ENCODE measurements around the gene CREG1.

The CREG1 gene

GRCh38 chr1:167551362-167551761, 2.2 kb downstream of the CREG1 start:
- Histone ChIP-seq H3K36me3 (ENCODE audit: insufficient read depth, low read length) (no peaks in the 10 kb centered on the region), H3K4me1 (ENCODE audit: insufficient read depth, low read length) (0 out of 2 replicates have a peak, but pooled peaks cover 3% of the 10 kb centered on the region), H3K9me3 (ENCODE audit: control insufficient read depth, insufficient read depth, low read length) (no peaks in the 10 kb centered on the region), H3K9ac (ENCODE audit: low read depth, low read length) (no peak overlapping the region)

GRCh38 chr1:167548059-167548932, 5.3 kb downstream of the CREG1 start:
- H3K36me3 ChIP-seq (ENCODE audit: insufficient read depth, low read length): no peaks in the 10 kb centered on the region
- no peaks in the 10 kb centered on the region for H3K4me1 ChIP-seq (ENCODE audit: insufficient read depth, low read length)
- no peak overlapping the region for H3K9ac ChIP-seq (ENCODE audit: low read depth, low read length)
- H3K9me3 ChIP-seq (ENCODE audit: control insufficient read depth, insufficient read depth, low read length): no peaks in the 10 kb centered on the region

DNA sequence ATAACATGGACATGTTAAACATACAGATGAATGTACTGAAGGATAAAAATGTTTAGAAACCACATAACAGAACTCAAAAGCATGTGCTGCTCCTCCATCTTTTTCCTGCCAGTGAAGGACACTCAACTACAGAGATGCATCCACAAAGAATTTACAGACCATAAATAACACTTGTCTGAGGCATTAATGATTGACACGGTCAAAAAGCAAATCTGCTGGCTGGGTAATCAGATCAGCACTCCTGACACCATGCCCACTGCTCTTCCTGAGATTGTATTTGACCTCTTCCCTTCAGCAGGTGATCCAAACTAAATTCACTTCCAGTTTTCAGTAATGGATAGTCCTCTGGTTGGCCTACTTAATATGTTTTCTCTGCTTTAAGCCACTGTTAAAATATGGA, 6.6 kb downstream of the CREG1 start:
- Histone ChIP-seq H3K9ac (ENCODE audit: low read depth, low read length) (no peak overlapping the region), H3K4me1 (ENCODE audit: insufficient read depth, low read length) (no peaks in the 10 kb centered on the region), H3K36me3 (ENCODE audit: insufficient read depth, low read length) (no peaks in the 10 kb centered on the region), H3K9me3 (ENCODE audit: control insufficient read depth, insufficient read depth, low read length) (no peaks in the 10 kb centered on the region)

DNA sequence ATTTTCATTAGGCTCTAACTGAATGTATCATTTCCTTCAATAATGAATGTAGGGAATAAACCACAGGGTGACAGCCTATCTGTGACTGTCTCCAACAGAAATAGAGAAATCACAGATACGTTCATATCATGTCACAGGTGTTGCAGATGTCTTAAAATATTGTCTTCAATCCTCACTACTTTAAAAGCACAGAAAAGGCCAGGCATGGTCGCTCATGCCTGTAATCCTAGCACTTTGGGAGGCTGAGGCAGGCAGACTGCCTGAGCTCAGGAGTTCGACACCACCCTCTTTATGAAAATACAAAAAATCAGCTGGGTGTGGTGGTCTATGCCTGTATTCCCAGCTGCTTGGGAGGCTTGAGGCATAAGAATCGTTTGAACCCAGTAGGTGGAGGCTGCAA, 8.2 kb downstream of the CREG1 start:
- no peaks in the 10 kb centered on the region for H3K4me1 ChIP-seq (ENCODE audit: insufficient read depth, low read length)
- H3K36me3 ChIP-seq (ENCODE audit: insufficient read depth, low read length): no peaks in the 10 kb centered on the region
- H3K9me3 ChIP-seq (ENCODE audit: control insufficient read depth, insufficient read depth, low read length): no peaks in the 10 kb centered on the region
- H3K9ac ChIP-seq (ENCODE audit: low read depth, low read length): no peak overlapping the region

- Histone ChIP-seq H3K9ac (ENCODE audit: low read depth, low read length) (no peak overlapping the region), H3K4me1 (ENCODE audit: insufficient read depth, low read length) (no peaks in the 10 kb centered on the region), H3K9me3 (ENCODE audit: control insufficient read depth, insufficient read depth, low read length) (no peaks in the 10 kb centered on the region), H3K36me3 (ENCODE audit: insufficient read depth, low read length) (no peaks in the 10 kb centered on the region)
These were observed 9.0 kb downstream of the CREG1 start for GRCh38 chr1:167544447-167545093.

DNA sequence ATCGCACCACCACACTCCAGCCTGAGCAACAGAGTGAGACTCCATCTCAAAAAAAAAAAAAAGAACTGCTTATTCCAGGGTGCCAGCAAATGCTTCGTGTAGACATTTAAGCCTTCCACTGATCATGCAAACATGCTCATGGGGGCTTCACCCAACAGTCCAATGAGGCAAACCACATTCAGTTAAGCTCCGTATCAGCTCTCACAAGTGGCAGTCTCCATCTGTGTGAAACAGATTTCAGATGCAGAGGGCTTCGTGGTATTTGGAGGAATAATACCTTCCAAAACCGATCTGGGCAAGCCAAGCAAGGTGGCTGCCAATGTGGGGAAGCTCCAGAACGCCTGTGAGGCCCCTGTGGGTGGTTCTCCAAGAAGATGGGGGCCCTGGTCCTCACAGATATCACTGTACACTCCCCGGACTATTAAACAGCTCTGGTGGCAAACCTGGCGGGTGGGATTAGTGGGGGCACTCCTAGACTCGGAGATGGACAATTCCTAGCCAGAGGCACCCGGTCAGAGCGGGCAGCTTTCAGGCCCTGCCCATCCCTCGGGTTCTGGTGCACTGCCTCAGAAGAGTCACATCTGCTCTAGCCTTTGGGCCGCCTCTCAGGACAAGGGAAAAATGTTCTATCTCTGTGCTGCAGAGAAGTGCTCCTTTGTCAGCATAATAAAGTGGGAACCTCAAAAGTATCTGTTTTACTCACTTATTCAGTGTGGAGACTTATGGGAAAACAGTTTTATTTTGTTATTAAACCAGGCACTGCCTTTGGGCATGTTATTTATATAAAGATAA, 10.2 kb downstream of the CREG1 start:
- H3K36me3 ChIP-seq (ENCODE audit: insufficient read depth, low read length): no peaks in the 10 kb centered on the region
- peaks cover 7% of the 10 kb centered on the region; the same call in 1 of the 2 replicates for H3K4me1 ChIP-seq (ENCODE audit: insufficient read depth, low read length)
- H3K9me3 ChIP-seq (ENCODE audit: control insufficient read depth, insufficient read depth, low read length): no peaks in the 10 kb centered on the region
- H3K9ac ChIP-seq (ENCODE audit: low read depth, low read length): no peak overlapping the region

DNA sequence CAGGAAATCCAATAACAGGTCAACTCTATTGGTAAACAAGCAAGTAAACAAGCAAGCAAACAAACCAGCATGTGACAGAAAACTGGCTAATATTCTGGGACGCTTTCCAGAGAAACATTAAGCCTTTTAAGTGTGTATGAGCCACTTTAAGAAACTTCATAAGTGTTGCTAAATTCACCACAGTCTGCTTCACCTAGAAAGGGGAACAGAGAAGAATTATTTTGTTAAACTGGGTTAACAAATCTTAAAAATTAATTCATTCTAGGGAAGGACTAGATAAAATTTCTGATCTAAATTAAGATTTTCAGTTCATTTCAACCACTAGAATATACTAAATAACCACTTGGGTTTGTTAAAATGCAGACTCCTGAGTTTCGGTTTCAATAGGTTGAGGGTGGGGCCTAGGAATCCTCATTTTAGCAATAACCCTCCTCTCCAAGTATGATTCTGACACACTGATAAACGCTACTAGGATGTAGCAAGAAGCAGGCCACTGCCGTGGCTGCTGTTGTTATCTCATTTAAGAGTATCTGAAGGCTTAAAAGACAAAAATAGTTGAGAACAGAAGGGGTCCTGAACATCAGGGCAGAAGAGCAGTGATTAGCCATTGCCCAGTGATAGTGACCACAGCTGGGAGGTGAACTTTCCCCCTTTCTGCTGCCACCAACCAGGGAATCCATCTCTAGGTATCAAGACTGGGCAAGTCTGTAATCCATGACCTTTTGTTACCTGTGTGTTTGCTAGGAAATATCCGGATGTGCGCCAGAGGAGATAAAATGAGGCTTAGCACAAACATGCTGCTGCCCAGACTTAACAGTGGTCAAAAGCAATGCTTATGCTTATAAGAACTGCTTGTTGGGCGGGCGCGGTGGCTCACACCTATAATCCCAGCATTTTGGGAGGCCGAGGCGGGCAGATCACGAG, 11.2 kb downstream of the CREG1 start:
- Histone ChIP-seq H3K9me3 (ENCODE audit: control insufficient read depth, insufficient read depth, low read length) (no peaks in the 10 kb centered on the region), H3K36me3 (ENCODE audit: insufficient read depth, low read length) (no peaks in the 10 kb centered on the region), H3K9ac (ENCODE audit: low read depth, low read length) (no peak overlapping the region), H3K4me1 (ENCODE audit: insufficient read depth, low read length) (peaks cover 8% of the 10 kb centered on the region; the same call in 1 of the 2 replicates)

GRCh38 chr1:167541610-167542009, 12.0 kb downstream of the CREG1 start:
- no peaks in the 10 kb centered on the region for H3K36me3 ChIP-seq (ENCODE audit: insufficient read depth, low read length)
- peaks cover 8% of the 10 kb centered on the region; the same call in 1 of the 2 replicates for H3K4me1 ChIP-seq (ENCODE audit: insufficient read depth, low read length)
- no peak overlapping the region for H3K9ac ChIP-seq (ENCODE audit: low read depth, low read length)
- H3K9me3 ChIP-seq (ENCODE audit: control insufficient read depth, insufficient read depth, low read length): no peaks in the 10 kb centered on the region

DNA sequence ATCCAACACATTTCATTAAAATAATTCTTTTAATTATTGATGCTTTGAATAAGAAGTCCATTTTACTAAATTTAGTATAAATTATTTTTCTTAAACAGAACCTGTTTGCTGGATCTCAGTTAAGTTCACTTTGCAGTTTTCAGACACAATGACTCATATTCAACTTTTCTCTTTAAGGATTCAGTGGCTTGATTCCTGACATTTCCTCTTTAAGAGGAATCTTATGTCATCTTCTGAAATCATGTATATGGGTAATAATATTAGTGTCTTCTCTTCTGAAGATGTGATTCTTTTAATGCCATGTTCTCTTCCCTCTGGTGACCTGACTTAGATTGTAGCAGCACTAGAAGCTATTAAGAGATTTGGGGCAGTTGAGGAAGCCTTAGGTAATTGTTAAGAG, 12.6 kb downstream of the CREG1 start:
- Histone ChIP-seq H3K4me1 (ENCODE audit: insufficient read depth, low read length) (peaks cover 8% of the 10 kb centered on the region; the same call in 1 of the 2 replicates), H3K9ac (ENCODE audit: low read depth, low read length) (no peak overlapping the region), H3K36me3 (ENCODE audit: insufficient read depth, low read length) (no peaks in the 10 kb centered on the region), H3K9me3 (ENCODE audit: control insufficient read depth, insufficient read depth, low read length) (no peaks in the 10 kb centered on the region)

DNA sequence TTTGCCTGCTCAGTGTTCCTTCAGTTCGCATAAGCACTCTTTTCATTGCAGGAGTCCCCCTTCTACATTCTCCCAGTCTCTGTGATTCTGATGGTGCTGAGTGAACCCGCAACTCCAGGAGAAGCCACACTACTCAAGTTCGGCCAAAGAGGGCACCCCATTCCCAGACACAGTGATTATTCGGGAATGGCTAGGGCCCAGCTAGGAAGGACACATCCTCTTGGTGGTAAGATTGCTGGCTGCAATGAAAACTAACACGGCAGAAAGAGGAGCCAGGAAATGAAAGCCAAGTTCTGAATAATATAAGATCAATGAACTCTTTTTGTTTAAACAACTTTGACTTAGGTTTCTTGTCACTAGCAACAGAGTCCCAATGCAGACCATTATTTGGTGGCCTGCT, 14.9 kb downstream of the CREG1 start:
- peaks cover 8% of the 10 kb centered on the region; the same call in 1 of the 2 replicates for H3K4me1 ChIP-seq (ENCODE audit: insufficient read depth, low read length)
- H3K9me3 ChIP-seq (ENCODE audit: control insufficient read depth, insufficient read depth, low read length): no peaks in the 10 kb centered on the region
- no peaks in the 10 kb centered on the region for H3K36me3 ChIP-seq (ENCODE audit: insufficient read depth, low read length)
- no peak overlapping the region for H3K9ac ChIP-seq (ENCODE audit: low read depth, low read length)

DNA sequence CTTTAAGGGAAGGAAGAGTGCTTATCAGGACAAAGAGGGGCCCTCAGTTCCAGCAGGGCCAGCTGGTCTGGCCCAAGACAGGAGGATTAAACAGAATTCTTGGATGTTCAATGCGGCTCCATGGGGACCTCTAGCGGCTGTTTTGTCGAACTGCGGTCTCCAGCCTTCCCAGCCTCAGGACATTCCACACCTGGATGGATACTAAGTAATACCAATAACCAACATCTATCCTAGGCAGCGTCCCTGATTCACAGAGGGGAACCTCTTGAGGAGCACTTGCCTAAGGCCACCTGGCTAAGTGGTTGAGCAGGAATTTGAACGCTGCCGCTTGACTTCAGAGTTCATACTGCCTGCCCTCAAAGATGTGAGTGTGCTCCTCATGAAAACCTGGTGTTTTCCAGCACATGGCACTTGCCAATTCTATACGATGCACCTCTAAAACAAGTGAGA, 19.7 kb downstream of the CREG1 start:
- Histone ChIP-seq H3K9ac (ENCODE audit: low read depth, low read length) (no peak overlapping the region), H3K36me3 (ENCODE audit: insufficient read depth, low read length) (no peaks in the 10 kb centered on the region), H3K4me1 (ENCODE audit: insufficient read depth, low read length) (peaks cover 6% of the 10 kb centered on the region; the same call in 1 of the 2 replicates), H3K9me3 (ENCODE audit: control insufficient read depth, insufficient read depth, low read length) (no peaks in the 10 kb centered on the region)

- Histone ChIP-seq H3K9me3 (ENCODE audit: control insufficient read depth, insufficient read depth, low read length) (no peaks in the 10 kb centered on the region), H3K4me1 (ENCODE audit: insufficient read depth, low read length) (no peaks in the 10 kb centered on the region), H3K36me3 (ENCODE audit: insufficient read depth, low read length) (no peaks in the 10 kb centered on the region), H3K9ac (ENCODE audit: low read depth, low read length) (no peak overlapping the region)
These were observed 20.4 kb downstream of the CREG1 start for GRCh38 chr1:167532964-167533824.

GRCh38 chr1:167532375-167532774, 21.2 kb downstream of the CREG1 start:
- no peaks in the 10 kb centered on the region for H3K9me3 ChIP-seq (ENCODE audit: control insufficient read depth, insufficient read depth, low read length)
- H3K4me1 ChIP-seq (ENCODE audit: insufficient read depth, low read length): no peaks in the 10 kb centered on the region
- H3K9ac ChIP-seq (ENCODE audit: low read depth, low read length): no peak overlapping the region
- no peaks in the 10 kb centered on the region for H3K36me3 ChIP-seq (ENCODE audit: insufficient read depth, low read length)
